A549 (cell line): ENCODE measurements around the gene C1QL1. TPM values are rescaled to one million over a fixed set of nuclear protein-coding genes. Genes with fewer than 3 reads are reported as not detected.

Source experiments
- ATAC-seq, 2 experiments: fragments of 200-7000 bp in 1 of 2; fragments of >200 bp in 1 of 2; cut with Nextera tagmentation in 1 of 2; cut with Tn5 transposase in 1 of 2; 3 replicates each; pipeline versions ENCODE4 v1.8.0 to v1.9.1; 2018 to 2020; ENCODE audit warnings: mild to moderate bottlenecking in 1 of 2, moderate library complexity in 1 of 2
- CTCF ChIA-PET: fragments of 300-600 bp; sonication (Branson Sonifier 250); formaldehyde crosslinking; extraction: SDS; loops from one replicate; lab custom pipeline; 2021; ENCODE audit warnings: antibody characterized with exemption, inconsistent platforms; lab: Yijun Ruan, JAX
- POLR2A ChIA-PET: fragments of 350-600 bp; formaldehyde crosslinking; extraction: SDS; loops from one replicate; lab custom pipeline; 2021; ENCODE audit warnings: antibody characterized with exemption, inconsistent platforms; lab: Yijun Ruan, JAX
- DNase-seq, 2 experiments: peaks; one replicate each; pipeline versions ENCODE4 v3.0.0 to v3.0.0-alpha.2; 2011 to 2016; ENCODE audit warnings: low read depth in 1 of 2, low spot score in 1 of 2
- FAIRE-seq: peaks from 2 replicates; lab custom pipeline; 2011; peaks lifted over from hg19 to GRCh38; lab: Jason Lieb, UNC
- H3K27ac ChIP-seq, 2 experiments: fragments of >200 bp; sonication (Bioruptor Twin); formaldehyde crosslinking; 3 replicates each; pipeline ENCODE4 v1.5.1; 2016 to 2017
- H3K4me1 ChIP-seq: fragments of >200 bp; sonication (Bioruptor Twin); formaldehyde crosslinking; 3 replicates; pipeline ENCODE4 v1.6.1; 2016
- H3K4me2 ChIP-seq: fragments of >200 bp; sonication (Bioruptor Twin); formaldehyde crosslinking; 3 replicates; pipeline ENCODE4 v1.6.1; 2016
- H3K4me3 ChIP-seq: fragments of >200 bp; sonication (Bioruptor Twin); formaldehyde crosslinking; 3 replicates; pipeline ENCODE4 v1.5.1; 2016
- H3K9me3 ChIP-seq: fragments of >200 bp; sonication (Bioruptor Twin); formaldehyde crosslinking; 3 replicates; pipeline ENCODE4 v1.6.1; 2016
- BHLHE40 ChIP-seq: IDR thresholded peaks from 2 replicates; pipeline ENCODE4 v1.6.1; 2012; ENCODE audit warnings: low read depth, low read length, inconsistent platforms
- CBX8 ChIP-seq: fragments of 200-600 bp; sonication (generic); IDR thresholded peaks from 2 replicates; pipeline ENCODE4 v1.6.1; 2016
- EHF ChIP-seq: fragments of 250-450 bp; sonication (Bioruptor Pico); IDR thresholded peaks from 2 replicates; pipeline ENCODE4 v1.5.0; 2020; ENCODE audit warnings: mild to moderate bottlenecking
- FOSL2 ChIP-seq, 2 experiments: fragments of 450-650 bp in 1 of 2; fragments of >200 bp in 1 of 2; sonication (Bioruptor Twin) in 1 of 2; formaldehyde crosslinking; IDR thresholded peaks; 2 replicates each; pipeline versions ENCODE4 v1.5.0 to v1.6.1; 2016 to 2020; ENCODE audit warnings: mild to moderate bottlenecking in 1 of 2, moderate library complexity in 1 of 2
- GATA3 ChIP-seq: IDR thresholded peaks from 2 replicates; pipeline ENCODE4 v1.6.1; 2012; ENCODE audit warnings: borderline replicate concordance
- HOXA7 ChIP-seq: fragments of 250-450 bp; sonication (Bioruptor Pico); IDR thresholded peaks from 2 replicates; pipeline ENCODE4 v1.5.0; 2020; ENCODE audit warnings: mild to moderate bottlenecking, moderate library complexity
- MAFK ChIP-seq: fragments of 450-650 bp; IDR thresholded peaks from 2 replicates; pipeline ENCODE4 v1.6.1; 2014; ENCODE audit not compliant: partially characterized antibody
- POLR2A ChIP-seq: IDR thresholded peaks from 2 replicates; pipeline ENCODE4 v1.6.1; 2012; ENCODE audit warnings: mild to moderate bottlenecking, low read length
- POLR2AphosphoS2 ChIP-seq: conservative IDR thresholded peaks from 2 replicates; pipeline ENCODE4 v1.6.1; 2012; ENCODE audit warnings: low read length, improper control_type of control experiment, inconsistent platforms
- RAD21 ChIP-seq, 2 experiments: fragments of >200 bp in 1 of 2; sonication (Bioruptor Twin) in 1 of 2; formaldehyde crosslinking in 1 of 2; IDR thresholded peaks in 1 of 2; conservative IDR thresholded peaks in 1 of 2; 2 replicates in 1 of 2; 3 replicates in 1 of 2; pipeline ENCODE4 v1.6.1; 2012 to 2018; ENCODE audit warnings: inconsistent platforms in 1 of 2
- RNF2 ChIP-seq: fragments of 200-600 bp; sonication (generic); IDR thresholded peaks from 2 replicates; pipeline ENCODE4 v1.6.1; 2016; ENCODE audit warnings: low read depth, mild to moderate bottlenecking, antibody characterized with exemption, moderate library complexity, borderline replicate concordance
- SMC3 ChIP-seq: fragments of >200 bp; sonication (Bioruptor Twin); formaldehyde crosslinking; IDR thresholded peaks from 3 replicates; pipeline ENCODE4 v1.6.1; 2018; ENCODE audit warnings: inconsistent platforms
- SREBF2 ChIP-seq: fragments of 450-650 bp; IDR thresholded peaks from 2 replicates; pipeline ENCODE4 v1.6.1; 2014; ENCODE audit warnings: mild to moderate bottlenecking, moderate library complexity
- ZC3H11A ChIP-seq: fragments of 450-650 bp; IDR thresholded peaks from 2 replicates; pipeline ENCODE4 v1.6.1; 2014; ENCODE audit warnings: antibody characterized with exemption, mild to moderate bottlenecking
- ZFP36 ChIP-seq: fragments of 450-650 bp; IDR thresholded peaks from 2 replicates; pipeline ENCODE4 v1.6.1; 2014; ENCODE audit warnings: borderline replicate concordance; ENCODE audit not compliant: partially characterized antibody
- WGBS: methylation state at CpG from one replicate; pipeline ENCODE4 v1.1.6; 2017; ENCODE audit errors: missing lambda C conversion rate; 5-methylcytosine and 5-hydroxymethylcytosine counted together
- polyA plus RNA-seq, 4 experiments: library from polyadenylated mRNA; depleted of rRNA in 3 of 4; stranded (reverse); fragments of >200 nt; fragmentation: RNase III in 1 of 4; extraction: RNeasy Plus Mini Kit Qiagen cat#74134 plus additional on column Dnase treatment in 1 of 4; gene quantifications; 2 replicates in 3 of 4; 3 replicates in 1 of 4; pipeline ENCODE4 v1.2.3, GENCODE V29; 2011 to 2017
- TF ChIP-seq, protein P1 (sequence below): IDR thresholded peaks from 2 replicates; pipeline ENCODE4 v1.6.1; 2012
- TF ChIP-seq, protein P2 (sequence below): fragments of 450-650 bp; IDR thresholded peaks from 2 replicates; pipeline ENCODE4 v1.6.1; 2014; ENCODE audit warnings: antibody characterized with exemption
- TF ChIP-seq, protein P3 (sequence below): fragments of 150-350 bp; IDR thresholded peaks from 2 replicates; pipeline ENCODE4 v1.6.1; 2014; ENCODE audit warnings: low read depth, mild to moderate bottlenecking, low read length
- TF ChIP-seq, protein P4 (sequence below): IDR thresholded peaks from 2 replicates; pipeline ENCODE4 v1.6.1; 2012; ENCODE audit warnings: low read depth, borderline replicate concordance
- TF ChIP-seq, protein P5 (sequence below): fragments of >200 bp; sonication (Bioruptor Twin); formaldehyde crosslinking; IDR thresholded peaks from 3 replicates; pipeline ENCODE4 v1.5.1; 2016

C1QL1 gene
- polyA plus RNA-seq, 2 of the 4 experiments (the other 2 are of a cell fraction), result 2.6 to 8.5 TPM

DNA sequence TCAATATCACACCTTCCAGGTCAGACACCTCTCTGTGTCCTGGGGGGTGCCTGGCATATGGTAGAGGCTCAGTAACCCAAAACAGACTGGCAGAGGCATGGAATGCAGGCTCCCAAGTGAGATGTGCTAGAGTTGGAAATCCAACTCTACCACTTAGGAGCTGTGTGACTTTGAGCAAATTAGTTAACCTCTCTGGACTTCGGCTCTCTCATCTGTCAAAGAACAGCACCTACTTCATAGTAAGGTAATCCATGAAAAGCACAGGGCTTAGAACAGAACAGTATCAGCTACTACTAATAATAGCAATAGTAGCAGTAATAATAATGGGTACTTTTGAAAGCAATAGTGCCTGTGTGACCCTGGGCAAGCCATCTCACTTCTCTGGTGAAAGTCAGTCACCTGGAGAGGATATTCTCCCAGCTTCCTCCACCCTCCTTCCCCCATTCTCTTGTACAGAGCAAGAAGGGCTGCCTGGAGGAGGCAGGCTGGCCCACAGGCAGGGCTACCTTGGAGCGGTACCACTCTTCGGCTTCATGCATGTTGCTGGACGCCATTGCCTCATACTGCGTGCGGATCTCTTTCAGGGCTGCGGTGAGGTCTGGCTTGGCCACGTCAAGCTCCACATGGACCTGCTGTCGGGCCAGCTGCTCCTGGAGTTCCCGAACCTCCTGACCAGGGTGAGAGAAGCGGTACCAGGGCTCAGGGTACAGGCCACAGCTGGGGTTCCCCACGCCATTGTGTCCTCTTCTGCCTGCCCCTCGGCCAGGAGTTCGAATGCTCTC lies 55.1 kb downstream of the C1QL1 start:
- Histone ChIP-seq H3K4me2 (no peak overlapping the region), H3K4me1 (peaks cover 48% of the 10 kb centered on the region), H3K27ac (peak overlapping the region in 1 of 2 experiments; percentile 46; a peak in 3 of 6 replicates), H3K9me3 (no peaks in the 10 kb centered on the region), H3K4me3 (no peak overlapping the region)
- CTCF ChIA-PET, result interaction anchor here (0.7 to 38.3 kb wide), 8 partner anchors 10 to 239 kb away, joined by 3 to 1853 read pairs (median 62); partner anchors contain the start of genes DCAKD, EFTUD2 and KIF18B
- FAIRE-seq (no peak), ATAC-seq (no peak), DNase-seq (no peak)
- WGBS, result 89% methylated on average over 14 of the region's 14 CpGs
- TF ChIP-seq POLR2A (no peak), RAD21 (conservative IDR thresholded peaks at IDR 0.05 in 1 of 2, IDR thresholded peaks at IDR 0.05 in 1 of 2) (no peak), ZFP36 (peak; percentile 25), RNF2 (no peak), HOXA7 (no peak), FOSL2 (IDR thresholded peaks at IDR 0.05) (no peak), FOSL2 (CRISPR knock-in tag; IDR thresholded peaks at IDR 0.05) (no peak), POLR2AphosphoS2 (no peak)
- POLR2A ChIA-PET, result interaction anchor here (1.4 kb wide), 1 partner anchor 148 kb away, joined by 3 read pairs; the partner anchor contains the start of gene NMT1

DNA sequence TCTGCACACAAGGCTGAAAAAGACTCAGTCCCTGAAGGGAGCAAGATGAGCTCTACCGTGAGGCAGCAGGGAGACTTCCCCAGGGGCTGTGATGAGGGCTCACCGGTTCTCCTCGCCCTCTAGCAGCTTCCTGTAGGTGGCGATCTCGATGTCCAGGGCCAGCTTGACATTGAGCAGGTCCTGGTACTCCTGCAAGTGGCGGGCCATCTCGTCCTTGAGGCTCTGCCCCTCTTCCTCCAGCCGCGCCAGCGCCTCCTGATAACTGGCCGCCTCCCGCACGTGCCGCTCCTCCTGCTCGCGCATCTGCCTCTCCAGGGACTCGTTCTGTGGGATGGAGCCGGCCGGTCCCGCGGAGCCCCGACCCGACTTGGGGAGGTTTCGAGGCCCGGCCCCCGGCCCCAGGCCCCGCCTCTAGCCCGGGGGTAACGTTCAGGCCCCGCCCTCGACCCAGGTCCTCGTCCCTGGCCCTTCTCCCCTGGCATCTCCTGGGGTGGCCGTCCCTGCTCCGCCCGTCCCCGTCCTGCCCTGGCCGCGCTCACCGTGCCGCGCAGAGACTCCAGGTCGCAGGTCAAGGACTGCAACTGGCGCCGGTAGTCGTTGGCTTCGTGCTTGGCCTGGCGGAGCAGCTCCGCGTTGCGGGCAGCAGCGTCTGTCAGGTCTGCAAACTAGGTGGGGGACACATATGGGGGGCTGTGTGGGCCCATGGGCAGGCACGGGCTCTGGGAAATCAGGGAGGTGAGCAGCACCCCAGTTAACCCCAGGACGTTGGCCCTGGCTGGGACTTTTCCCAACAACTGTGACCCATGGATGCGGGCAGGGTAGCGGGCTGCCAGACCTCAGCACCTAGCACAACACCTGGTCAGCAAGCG lies 56.7 kb downstream of the C1QL1 start:
- FAIRE-seq (peak; percentile 99), DNase-seq (peak; percentile 87 to 95), ATAC-seq (peak; percentile 64 to 92)
- Histone ChIP-seq H3K4me1 (peaks cover 46% of the 10 kb centered on the region), H3K4me2 (peak overlapping the region; percentile 65), H3K4me3 (no peak overlapping the region), H3K9me3 (no peaks in the 10 kb centered on the region), H3K27ac (peak overlapping the region; percentile 36 to 91; a peak in 4 of 6 replicates)
- ChIA-PET CTCF (interaction anchor here (0.6 to 38.3 kb wide), 20 partner anchors 11 to 286 kb away, joined by 3 to 1853 read pairs (median 4); partner anchors contain the start of genes DCAKD, EFTUD2 and KIF18B), POLR2A (interaction anchor here (0.5 to 3.0 kb wide), 4 partner anchors 12 to 841 kb away, joined by 3 to 18 read pairs (median 4); partner anchors contain the start of gene EFTUD2)
- WGBS, result 57% methylated on average over 43 of the region's 56 CpGs
- TF ChIP-seq, protein P1, sequence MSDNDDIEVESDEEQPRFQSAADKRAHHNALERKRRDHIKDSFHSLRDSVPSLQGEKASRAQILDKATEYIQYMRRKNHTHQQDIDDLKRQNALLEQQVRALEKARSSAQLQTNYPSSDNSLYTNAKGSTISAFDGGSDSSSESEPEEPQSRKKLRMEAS, result peak; percentile 77
- TF ChIP-seq RAD21 (conservative IDR thresholded peaks at IDR 0.05 in 1 of 2, IDR thresholded peaks at IDR 0.05 in 1 of 2) (peak; percentile 43 to 55), MAFK (no peak), POLR2A (no peak), GATA3 (no peak), SREBF2 (no peak), BHLHE40 (0 out of 2 replicates have a peak, but pooled peaks have one; percentile 38), SMC3 (peak; percentile 46; the same call in 2 of the 3 replicates), ZC3H11A (no peak), EHF (CRISPR knock-in tag) (no peak), CBX8 (no peak)
- TF ChIP-seq, protein P2, sequence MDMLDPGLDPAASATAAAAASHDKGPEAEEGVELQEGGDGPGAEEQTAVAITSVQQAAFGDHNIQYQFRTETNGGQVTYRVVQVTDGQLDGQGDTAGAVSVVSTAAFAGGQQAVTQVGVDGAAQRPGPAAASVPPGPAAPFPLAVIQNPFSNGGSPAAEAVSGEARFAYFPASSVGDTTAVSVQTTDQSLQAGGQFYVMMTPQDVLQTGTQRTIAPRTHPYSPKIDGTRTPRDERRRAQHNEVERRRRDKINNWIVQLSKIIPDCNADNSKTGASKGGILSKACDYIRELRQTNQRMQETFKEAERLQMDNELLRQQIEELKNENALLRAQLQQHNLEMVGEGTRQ, result peak; percentile 38
- TF ChIP-seq, protein P3, sequence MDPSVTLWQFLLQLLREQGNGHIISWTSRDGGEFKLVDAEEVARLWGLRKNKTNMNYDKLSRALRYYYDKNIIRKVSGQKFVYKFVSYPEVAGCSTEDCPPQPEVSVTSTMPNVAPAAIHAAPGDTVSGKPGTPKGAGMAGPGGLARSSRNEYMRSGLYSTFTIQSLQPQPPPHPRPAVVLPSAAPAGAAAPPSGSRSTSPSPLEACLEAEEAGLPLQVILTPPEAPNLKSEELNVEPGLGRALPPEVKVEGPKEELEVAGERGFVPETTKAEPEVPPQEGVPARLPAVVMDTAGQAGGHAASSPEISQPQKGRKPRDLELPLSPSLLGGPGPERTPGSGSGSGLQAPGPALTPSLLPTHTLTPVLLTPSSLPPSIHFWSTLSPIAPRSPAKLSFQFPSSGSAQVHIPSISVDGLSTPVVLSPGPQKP, result no peak
- TF ChIP-seq, protein P4, sequence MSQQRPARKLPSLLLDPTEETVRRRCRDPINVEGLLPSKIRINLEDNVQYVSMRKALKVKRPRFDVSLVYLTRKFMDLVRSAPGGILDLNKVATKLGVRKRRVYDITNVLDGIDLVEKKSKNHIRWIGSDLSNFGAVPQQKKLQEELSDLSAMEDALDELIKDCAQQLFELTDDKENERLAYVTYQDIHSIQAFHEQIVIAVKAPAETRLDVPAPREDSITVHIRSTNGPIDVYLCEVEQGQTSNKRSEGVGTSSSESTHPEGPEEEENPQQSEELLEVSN, result 0 out of 2 replicates have a peak, but pooled peaks have one; percentile 54
- TF ChIP-seq, protein P5, sequence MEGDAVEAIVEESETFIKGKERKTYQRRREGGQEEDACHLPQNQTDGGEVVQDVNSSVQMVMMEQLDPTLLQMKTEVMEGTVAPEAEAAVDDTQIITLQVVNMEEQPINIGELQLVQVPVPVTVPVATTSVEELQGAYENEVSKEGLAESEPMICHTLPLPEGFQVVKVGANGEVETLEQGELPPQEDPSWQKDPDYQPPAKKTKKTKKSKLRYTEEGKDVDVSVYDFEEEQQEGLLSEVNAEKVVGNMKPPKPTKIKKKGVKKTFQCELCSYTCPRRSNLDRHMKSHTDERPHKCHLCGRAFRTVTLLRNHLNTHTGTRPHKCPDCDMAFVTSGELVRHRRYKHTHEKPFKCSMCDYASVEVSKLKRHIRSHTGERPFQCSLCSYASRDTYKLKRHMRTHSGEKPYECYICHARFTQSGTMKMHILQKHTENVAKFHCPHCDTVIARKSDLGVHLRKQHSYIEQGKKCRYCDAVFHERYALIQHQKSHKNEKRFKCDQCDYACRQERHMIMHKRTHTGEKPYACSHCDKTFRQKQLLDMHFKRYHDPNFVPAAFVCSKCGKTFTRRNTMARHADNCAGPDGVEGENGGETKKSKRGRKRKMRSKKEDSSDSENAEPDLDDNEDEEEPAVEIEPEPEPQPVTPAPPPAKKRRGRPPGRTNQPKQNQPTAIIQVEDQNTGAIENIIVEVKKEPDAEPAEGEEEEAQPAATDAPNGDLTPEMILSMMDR, result peak; percentile 66
